ENCODE data around the gene SURF1. TPM values are rescaled to one million over a fixed set of nuclear protein-coding genes. Genes with fewer than 3 reads are reported as not detected.

The SURF1 gene
- total RNA-seq, 1 experiment from 2014 or later: 28.1 TPM

DNA sequence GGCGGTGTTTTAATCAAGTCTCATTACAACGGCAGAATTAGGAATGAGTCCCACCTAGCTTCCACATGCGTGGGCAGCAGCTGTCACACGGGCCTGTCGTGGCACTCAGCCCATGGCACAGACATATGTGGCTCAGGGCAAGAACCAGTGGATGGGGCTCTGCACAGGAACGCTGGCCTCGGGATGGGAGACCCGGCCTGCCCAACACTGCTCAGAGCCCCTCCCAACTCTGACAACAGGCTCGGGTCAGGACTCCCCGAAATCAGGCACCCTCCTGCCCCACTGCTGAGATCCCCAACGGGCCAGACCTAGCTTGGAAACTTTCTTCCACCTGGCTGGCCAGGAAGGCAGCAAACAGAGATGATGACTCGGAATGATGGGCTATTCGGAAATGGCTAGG, 15.4 kb downstream of the SURF1 start:
- H3K4me1 ChIP-seq (ENCODE audit: insufficient read depth, low read length): peaks cover 5% of the 10 kb centered on the region
- no peak overlapping the region for H3K27ac ChIP-seq (ENCODE audit: low read length)
- CTCF ChIA-PET: no interaction called here
- no peaks in the 10 kb centered on the region for H3F3A ChIP-seq (ENCODE audit: low read length, unreplicated experiment)
- H3K27me3 ChIP-seq (ENCODE audit: low read length): no peaks in the 10 kb centered on the region
- no peak overlapping the region for H2AFZ ChIP-seq (ENCODE audit: low read length)
- no peak for DNase-seq
- no peaks in the 10 kb centered on the region for H3K9me2 ChIP-seq (replicated peaks; ENCODE audit: low read length)
- intact Hi-C loops (cut with micrococcal nuclease): no loop called here
- POLR2A ChIA-PET (ENCODE audit: unreplicated experiment): no interaction called here
- H3K9me3 ChIP-seq (ENCODE audit: low read length): no peaks in the 10 kb centered on the region
- H3K36me3 ChIP-seq (ENCODE audit: low read depth, low read length): no peaks in the 10 kb centered on the region; the same call in 1 of the 2 replicates
- TF ChIP-seq EZH2phosphoT487 (IDR thresholded peaks at IDR 0.05; ENCODE audit: borderline replicate concordance, low read length) (no peak), EZH2 (IDR thresholded peaks at IDR 0.05; ENCODE audit: low read length, unreplicated experiment) (no peak)
- TF ChIP-seq, protein P1, sequence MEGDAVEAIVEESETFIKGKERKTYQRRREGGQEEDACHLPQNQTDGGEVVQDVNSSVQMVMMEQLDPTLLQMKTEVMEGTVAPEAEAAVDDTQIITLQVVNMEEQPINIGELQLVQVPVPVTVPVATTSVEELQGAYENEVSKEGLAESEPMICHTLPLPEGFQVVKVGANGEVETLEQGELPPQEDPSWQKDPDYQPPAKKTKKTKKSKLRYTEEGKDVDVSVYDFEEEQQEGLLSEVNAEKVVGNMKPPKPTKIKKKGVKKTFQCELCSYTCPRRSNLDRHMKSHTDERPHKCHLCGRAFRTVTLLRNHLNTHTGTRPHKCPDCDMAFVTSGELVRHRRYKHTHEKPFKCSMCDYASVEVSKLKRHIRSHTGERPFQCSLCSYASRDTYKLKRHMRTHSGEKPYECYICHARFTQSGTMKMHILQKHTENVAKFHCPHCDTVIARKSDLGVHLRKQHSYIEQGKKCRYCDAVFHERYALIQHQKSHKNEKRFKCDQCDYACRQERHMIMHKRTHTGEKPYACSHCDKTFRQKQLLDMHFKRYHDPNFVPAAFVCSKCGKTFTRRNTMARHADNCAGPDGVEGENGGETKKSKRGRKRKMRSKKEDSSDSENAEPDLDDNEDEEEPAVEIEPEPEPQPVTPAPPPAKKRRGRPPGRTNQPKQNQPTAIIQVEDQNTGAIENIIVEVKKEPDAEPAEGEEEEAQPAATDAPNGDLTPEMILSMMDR (conservative IDR thresholded peaks at IDR 0.05; ENCODE audit: low read depth, low read length): no peak
- no peaks in the 10 kb centered on the region for H4K20me1 ChIP-seq (ENCODE audit: low read length)
- peaks cover 6% of the 10 kb centered on the region for H3K79me2 ChIP-seq (ENCODE audit: low read length)
- no peak overlapping the region for H3K4me3 ChIP-seq (ENCODE audit: low read length)
- ATAC-seq: no peak
- H3K9ac ChIP-seq (ENCODE audit: low read length): no peak overlapping the region
- no peak overlapping the region for H3K4me2 ChIP-seq (ENCODE audit: low read length)
- BruUV-seq (replicated peaks): no TSS peak

DNA sequence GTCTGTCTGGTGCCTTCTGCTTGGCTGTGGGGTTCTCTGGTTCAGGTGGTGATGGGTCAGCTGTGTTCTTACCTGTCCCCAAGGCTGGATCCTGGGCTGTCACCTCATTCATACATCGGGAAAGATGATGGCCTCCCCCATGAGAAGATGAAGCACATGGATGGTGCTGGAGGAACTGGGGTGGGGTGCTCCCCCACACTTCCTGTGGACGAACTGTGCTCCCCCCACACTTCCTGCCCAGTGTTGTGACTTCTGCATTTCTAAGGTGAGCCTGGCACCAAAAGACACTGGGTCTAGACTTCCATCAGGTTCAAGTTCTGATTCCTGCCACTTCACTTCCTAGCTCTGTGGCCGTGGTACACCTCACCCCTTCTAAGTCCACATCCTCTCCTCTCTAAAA, 16.0 kb downstream of the SURF1 start:
- CTCF ChIA-PET: no interaction called here

DNA sequence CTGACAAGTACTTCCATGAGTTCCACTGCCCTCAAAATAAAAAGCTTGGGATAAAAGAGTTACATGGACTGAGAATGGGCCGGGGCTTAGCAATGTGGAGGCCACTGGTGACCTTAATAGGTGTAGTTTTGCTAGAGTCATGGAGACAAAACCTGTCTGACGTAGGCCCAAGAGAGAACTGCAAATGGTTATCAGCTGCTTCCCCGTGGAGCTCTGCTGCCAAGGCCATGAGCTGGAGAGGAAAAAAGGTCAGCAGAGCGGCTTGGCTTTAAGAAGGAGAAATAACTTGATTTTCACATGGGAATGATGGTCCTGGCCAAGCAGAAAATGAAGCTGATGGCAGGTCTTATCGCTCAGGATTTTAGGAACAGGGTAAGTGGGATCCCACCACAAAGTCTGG, 16.6 kb downstream of the SURF1 start:
- no TSS peak for BruUV-seq (replicated peaks)

More for the DNA sequence above, 16.0 kb downstream of the SURF1 start:
- POLR2A ChIA-PET (ENCODE audit: unreplicated experiment): no interaction called here
- Histone ChIP-seq H3K9ac (ENCODE audit: low read length) (no peak overlapping the region), H3K9me2 (replicated peaks; ENCODE audit: low read length) (no peaks in the 10 kb centered on the region), H3F3A (ENCODE audit: low read length, unreplicated experiment) (no peaks in the 10 kb centered on the region), H3K4me1 (ENCODE audit: insufficient read depth, low read length) (peaks cover 5% of the 10 kb centered on the region), H3K79me2 (ENCODE audit: low read length) (peaks cover 8% of the 10 kb centered on the region), H3K27ac (ENCODE audit: low read length) (no peak overlapping the region), H3K4me2 (ENCODE audit: low read length) (no peak overlapping the region), H3K36me3 (ENCODE audit: low read depth, low read length) (no peaks in the 10 kb centered on the region; the same call in 1 of the 2 replicates), H3K4me3 (ENCODE audit: low read length) (no peak overlapping the region), H3K27me3 (ENCODE audit: low read length) (no peaks in the 10 kb centered on the region), H2AFZ (ENCODE audit: low read length) (no peak overlapping the region), H3K9me3 (ENCODE audit: low read length) (no peaks in the 10 kb centered on the region), H4K20me1 (ENCODE audit: low read length) (no peaks in the 10 kb centered on the region)
- DNase-seq: no peak
- BruUV-seq (replicated peaks): no TSS peak
- TF ChIP-seq EZH2phosphoT487 (IDR thresholded peaks at IDR 0.05; ENCODE audit: borderline replicate concordance, low read length) (no peak), EZH2 (IDR thresholded peaks at IDR 0.05; ENCODE audit: low read length, unreplicated experiment) (no peak)
- TF ChIP-seq, protein P1 (conservative IDR thresholded peaks at IDR 0.05; ENCODE audit: low read depth, low read length): no peak
- intact Hi-C loops (cut with micrococcal nuclease): no loop called here
- ATAC-seq: no peak

More for the DNA sequence above, 16.6 kb downstream of the SURF1 start:
- peaks cover 1% of the 10 kb centered on the region; the same call in 1 of the 2 replicates for H3K36me3 ChIP-seq (ENCODE audit: low read depth, low read length)
- POLR2A ChIA-PET (ENCODE audit: unreplicated experiment): no interaction called here
- H3K27me3 ChIP-seq (ENCODE audit: low read length): no peaks in the 10 kb centered on the region
- H3K79me2 ChIP-seq (ENCODE audit: low read length): peaks cover 14% of the 10 kb centered on the region
- H2AFZ ChIP-seq (ENCODE audit: low read length): no peak overlapping the region
- CTCF ChIA-PET: no interaction called here
- H3F3A ChIP-seq (ENCODE audit: low read length, unreplicated experiment): no peaks in the 10 kb centered on the region
- H3K4me1 ChIP-seq (ENCODE audit: insufficient read depth, low read length): peaks cover 8% of the 10 kb centered on the region
- no peak overlapping the region for H3K4me3 ChIP-seq (ENCODE audit: low read length)
- ATAC-seq (no peak), DNase-seq (no peak)
- no peaks in the 10 kb centered on the region for H4K20me1 ChIP-seq (ENCODE audit: low read length)
- TF ChIP-seq EZH2phosphoT487 (IDR thresholded peaks at IDR 0.05; ENCODE audit: borderline replicate concordance, low read length) (no peak), EZH2 (IDR thresholded peaks at IDR 0.05; ENCODE audit: low read length, unreplicated experiment) (no peak)
- TF ChIP-seq, protein P1 (conservative IDR thresholded peaks at IDR 0.05; ENCODE audit: low read depth, low read length): no peak
- H3K27ac ChIP-seq (ENCODE audit: low read length): no peak overlapping the region
- H3K9me2 ChIP-seq (replicated peaks; ENCODE audit: low read length): no peaks in the 10 kb centered on the region
- H3K9ac ChIP-seq (ENCODE audit: low read length): no peak overlapping the region
- intact Hi-C loops (cut with micrococcal nuclease): no loop called here
- H3K9me3 ChIP-seq (ENCODE audit: low read length): no peaks in the 10 kb centered on the region
- no peak overlapping the region for H3K4me2 ChIP-seq (ENCODE audit: low read length)
